ENCODE measurements around the gene BMS1. TPM values are rescaled to one million over a fixed set of nuclear protein-coding genes. Genes with fewer than 3 reads are reported as not detected.

Gene BMS1
- total RNA-seq, 4 donors from 2014 or later, result 12.4 to 25.2 (median 14.7) TPM

GRCh38 chr10:42879380-42880254, 97.0 kb downstream of the BMS1 start:
- DNase-seq (ENCODE audit: low spot score), result no peak
- no peak for TF ChIP-seq CTCF (IDR thresholded peaks at IDR 0.05)
- ATAC-seq (ENCODE audit: low FRiP score), result no peak

- no peak for TF ChIP-seq CTCF (IDR thresholded peaks at IDR 0.05)
- no peak for ATAC-seq (ENCODE audit: low FRiP score)
- DNase-seq (ENCODE audit: low spot score), result no peak
Observed at GRCh38 chr10:42880255-42880620, 97.6 kb downstream of the BMS1 start.

DNA sequence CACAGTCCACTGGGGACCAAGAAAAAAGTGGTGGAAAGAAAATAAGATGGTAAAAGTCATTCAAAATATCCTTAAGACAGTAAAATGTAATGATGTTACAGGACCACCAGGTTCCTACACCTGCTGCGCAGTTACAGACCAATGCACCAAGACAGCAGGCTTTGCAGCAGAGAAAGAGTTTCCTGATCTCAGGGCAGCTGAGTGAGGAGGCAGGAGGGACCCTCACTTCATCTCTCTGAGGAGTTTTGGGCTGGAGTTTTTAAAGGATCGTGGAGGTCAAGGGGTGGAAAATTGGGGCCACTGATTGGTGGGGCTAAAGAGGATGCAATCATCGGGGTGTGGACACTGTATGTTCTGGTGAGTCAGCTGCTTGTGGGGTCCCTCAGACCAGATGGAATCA, 100.0 kb downstream of the BMS1 start:
- no peak for TF ChIP-seq CTCF (IDR thresholded peaks at IDR 0.05)
- DNase-seq (ENCODE audit: low spot score), result no peak
- ATAC-seq (ENCODE audit: low FRiP score), result no peak

Small RNAs within 50 kb of the gene (small RNA-seq; reads per million reads assigned to genes)
- gene RNU6-885P, result not detected

Other genes with a start within 250 kb of the BMS1 start
- gene ZNF33B, start 144.2 kb upstream of the BMS1 start, total RNA-seq, result 10 to 100 TPM in 2 of 4 donors, 1 to 10 TPM in 2; 8.5 to 32.0 (median 12.8) TPM

Data from omental fat pad (tissue), 4 donors.